ENCODE measurements around the gene LRRC4C. TPM values are rescaled to one million over a fixed set of nuclear protein-coding genes. Genes with fewer than 3 reads are reported as not detected.
A peak's percentile ranks its signal among the peaks of the same experiment; 100 is the strongest.

LRRC4C gene
- total and polyA plus RNA-seq, 5 donors, result 1.0 to 2.7 (median 2.0) TPM

GRCh38 chr11:40273192-40273732 is 1186.2 kb downstream of the LRRC4C start:
- no peak overlapping the region for H3K27ac ChIP-seq (ENCODE audit: low read length)
- intact Hi-C loops (cut with DNase I), result no loop called here
- no peaks in the 10 kb centered on the region for H3K27me3 ChIP-seq (ENCODE audit: control insufficient read depth, insufficient read depth)
- H3K4me1 ChIP-seq (ENCODE audit: control insufficient read depth, insufficient read depth, low read length), result peaks cover 1% of the 10 kb centered on the region
- no peak overlapping the region for H3K4me3 ChIP-seq (ENCODE audit: low read length)
- DNase-seq, result no peak
- 53% methylated on average over 1 of the region's 1 CpG for WGBS
- no peak for ATAC-seq
- H3K9me3 ChIP-seq (ENCODE audit: control insufficient read depth, low read length), result no peaks in the 10 kb centered on the region

- Histone ChIP-seq H3K27me3 (ENCODE audit: control insufficient read depth, insufficient read depth) (no peaks in the 10 kb centered on the region), H3K4me3 (ENCODE audit: low read length) (no peak overlapping the region), H3K9me3 (ENCODE audit: control insufficient read depth, low read length) (no peaks in the 10 kb centered on the region), H3K4me1 (ENCODE audit: control insufficient read depth, insufficient read depth, low read length) (peaks cover 1% of the 10 kb centered on the region), H3K27ac (ENCODE audit: low read length) (no peak overlapping the region)
- 82% methylated on average over 5 of the region's 5 CpGs for WGBS
- DNase-seq (no peak), ATAC-seq (no peak)
- intact Hi-C loops (cut with DNase I), result no loop called here
Measured at GRCh38 chr11:40271361-40271760, 1188.1 kb downstream of the LRRC4C start.

- DNase-seq (no peak), ATAC-seq (no peak)
- intact Hi-C loops (cut with DNase I), result no loop called here
- H3K27me3 ChIP-seq (ENCODE audit: control insufficient read depth, insufficient read depth), result no peaks in the 10 kb centered on the region
- H3K4me1 ChIP-seq (ENCODE audit: control insufficient read depth, insufficient read depth, low read length), result peaks cover 1% of the 10 kb centered on the region
- WGBS, result 50% methylated on average over 2 of the region's 2 CpGs
- H3K9me3 ChIP-seq (ENCODE audit: control insufficient read depth, low read length), result no peaks in the 10 kb centered on the region
- no peak overlapping the region for H3K4me3 ChIP-seq (ENCODE audit: low read length)
- H3K27ac ChIP-seq (ENCODE audit: low read length), result no peak overlapping the region
Measured at GRCh38 chr11:40269865-40270264, 1189.6 kb downstream of the LRRC4C start.

GRCh38 chr11:40268551-40268950 is 1190.9 kb downstream of the LRRC4C start:
- Histone ChIP-seq H3K27ac (ENCODE audit: low read length) (no peak overlapping the region), H3K4me1 (ENCODE audit: control insufficient read depth, insufficient read depth, low read length) (peaks cover 1% of the 10 kb centered on the region), H3K27me3 (ENCODE audit: control insufficient read depth, insufficient read depth) (no peaks in the 10 kb centered on the region), H3K9me3 (ENCODE audit: control insufficient read depth, low read length) (no peaks in the 10 kb centered on the region), H3K4me3 (ENCODE audit: low read length) (no peak overlapping the region)
- WGBS, result 69% methylated on average over 2 of the region's 2 CpGs
- intact Hi-C loops (cut with DNase I), result no loop called here
- DNase-seq, result no peak
- ATAC-seq, result no peak

- H3K27ac ChIP-seq (ENCODE audit: low read length), result no peak overlapping the region
- WGBS, result 57% methylated on average over 1 of the region's 1 CpG
- intact Hi-C loops (cut with DNase I), result no loop called here
- H3K9me3 ChIP-seq (ENCODE audit: control insufficient read depth, low read length), result no peaks in the 10 kb centered on the region
- ATAC-seq, result no peak
- H3K4me1 ChIP-seq (ENCODE audit: control insufficient read depth, insufficient read depth, low read length), result no peaks in the 10 kb centered on the region
- no peak overlapping the region for H3K4me3 ChIP-seq (ENCODE audit: low read length)
- H3K27me3 ChIP-seq (ENCODE audit: control insufficient read depth, insufficient read depth), result no peaks in the 10 kb centered on the region
- DNase-seq, result no peak
Measured at GRCh38 chr11:40255457-40255856, 1204.0 kb downstream of the LRRC4C start.

- Histone ChIP-seq H3K27me3 (ENCODE audit: control insufficient read depth, insufficient read depth) (no peaks in the 10 kb centered on the region), H3K27ac (ENCODE audit: low read length) (no peak overlapping the region), H3K4me3 (ENCODE audit: low read length) (no peak overlapping the region), H3K4me1 (ENCODE audit: control insufficient read depth, insufficient read depth, low read length) (no peaks in the 10 kb centered on the region), H3K9me3 (ENCODE audit: control insufficient read depth, low read length) (no peaks in the 10 kb centered on the region)
- intact Hi-C loops (cut with DNase I), result no loop called here
- DNase-seq (no peak), ATAC-seq (no peak)
- WGBS, result 70% methylated on average over 1 of the region's 1 CpG
Measured at GRCh38 chr11:40253166-40253565, 1206.3 kb downstream of the LRRC4C start.

GRCh38 chr11:40252236-40252635 is 1207.2 kb downstream of the LRRC4C start:
- Histone ChIP-seq H3K4me3 (ENCODE audit: low read length) (no peak overlapping the region), H3K27me3 (ENCODE audit: control insufficient read depth, insufficient read depth) (no peaks in the 10 kb centered on the region), H3K9me3 (ENCODE audit: control insufficient read depth, low read length) (no peaks in the 10 kb centered on the region), H3K27ac (ENCODE audit: low read length) (no peak overlapping the region), H3K4me1 (ENCODE audit: control insufficient read depth, insufficient read depth, low read length) (no peaks in the 10 kb centered on the region)
- ATAC-seq (no peak), DNase-seq (no peak)
- 83% methylated on average over 4 of the region's 4 CpGs for WGBS
- intact Hi-C loops (cut with DNase I), result no loop called here

GRCh38 chr11:40246983-40247382 is 1212.5 kb downstream of the LRRC4C start:
- no peak overlapping the region for H3K27ac ChIP-seq (ENCODE audit: low read length)
- no peaks in the 10 kb centered on the region for H3K27me3 ChIP-seq (ENCODE audit: control insufficient read depth, insufficient read depth)
- no peak overlapping the region for H3K4me3 ChIP-seq (ENCODE audit: low read length)
- 48% methylated on average over 2 of the region's 2 CpGs for WGBS
- intact Hi-C loops (cut with DNase I), result no loop called here
- no peaks in the 10 kb centered on the region for H3K4me1 ChIP-seq (ENCODE audit: control insufficient read depth, insufficient read depth, low read length)
- ATAC-seq (no peak), DNase-seq (no peak)
- no peaks in the 10 kb centered on the region for H3K9me3 ChIP-seq (ENCODE audit: control insufficient read depth, low read length)

- intact Hi-C loops (cut with DNase I), result no loop called here
Measured at GRCh38 chr11:40241524-40242051, 1217.9 kb downstream of the LRRC4C start.

GRCh38 chr11:40240284-40240683 is 1219.2 kb downstream of the LRRC4C start:
- H3K4me1 ChIP-seq (ENCODE audit: control insufficient read depth, insufficient read depth, low read length), result no peaks in the 10 kb centered on the region
- no peaks in the 10 kb centered on the region for H3K27me3 ChIP-seq (ENCODE audit: control insufficient read depth, insufficient read depth)
- ATAC-seq, result no peak
- DNase-seq, result no peak
- H3K9me3 ChIP-seq (ENCODE audit: control insufficient read depth, low read length), result no peaks in the 10 kb centered on the region
- no peak overlapping the region for H3K4me3 ChIP-seq (ENCODE audit: low read length)
- H3K27ac ChIP-seq (ENCODE audit: low read length), result no peak overlapping the region
- WGBS, result 96% methylated on average over 2 of the region's 2 CpGs
- intact Hi-C loops (cut with DNase I), result no loop called here

More at GRCh38 chr11:40241524-40242051, 1217.9 kb downstream of the LRRC4C start:
- no peaks in the 10 kb centered on the region for H3K4me1 ChIP-seq (ENCODE audit: control insufficient read depth, insufficient read depth, low read length)
- DNase-seq (peak in 2 of 3 donors; percentile 12 to 33), ATAC-seq (peak; percentile 80)
- H3K9me3 ChIP-seq (ENCODE audit: control insufficient read depth, low read length), result no peaks in the 10 kb centered on the region
- H3K4me3 ChIP-seq (ENCODE audit: low read length), result no peak overlapping the region
- no peak overlapping the region for H3K27ac ChIP-seq (ENCODE audit: low read length)
- no peaks in the 10 kb centered on the region for H3K27me3 ChIP-seq (ENCODE audit: control insufficient read depth, insufficient read depth)

- Histone ChIP-seq H3K27me3 (ENCODE audit: control insufficient read depth, insufficient read depth) (no peaks in the 10 kb centered on the region), H3K4me3 (ENCODE audit: low read length) (no peak overlapping the region), H3K9me3 (ENCODE audit: control insufficient read depth, low read length) (no peaks in the 10 kb centered on the region), H3K4me1 (ENCODE audit: control insufficient read depth, insufficient read depth, low read length) (no peaks in the 10 kb centered on the region), H3K27ac (ENCODE audit: low read length) (no peak overlapping the region)
- intact Hi-C loops (cut with DNase I), result no loop called here
- no peak for ATAC-seq
- 80% methylated on average over 3 of the region's 3 CpGs for WGBS
- DNase-seq, result no peak
Measured at GRCh38 chr11:40236526-40236925, 1222.9 kb downstream of the LRRC4C start.

GRCh38 chr11:40235841-40236240 is 1223.6 kb downstream of the LRRC4C start:
- 69% methylated on average over 3 of the region's 3 CpGs for WGBS
- Histone ChIP-seq H3K4me3 (ENCODE audit: low read length) (no peak overlapping the region), H3K27me3 (ENCODE audit: control insufficient read depth, insufficient read depth) (no peaks in the 10 kb centered on the region), H3K27ac (ENCODE audit: low read length) (no peak overlapping the region), H3K9me3 (ENCODE audit: control insufficient read depth, low read length) (no peaks in the 10 kb centered on the region), H3K4me1 (ENCODE audit: control insufficient read depth, insufficient read depth, low read length) (no peaks in the 10 kb centered on the region)
- ATAC-seq (no peak), DNase-seq (no peak)
- intact Hi-C loops (cut with DNase I), result no loop called here

Measured in right cardiac atrium (tissue), 5 donors.